Endometrial microvascular endothelial cells (primary cell): ENCODE measurements around the gene LRRC74A. TPM values are rescaled to one million over a fixed set of nuclear protein-coding genes. Genes with fewer than 3 reads are reported as not detected.

Experiments
- in situ Hi-C: cut with HindIII; loops from 2 replicates; pipeline ENCODE4 v1.10.0; 2017; ENCODE audit warnings: low sequenced_read_pairs, low pct_unique_long_range_greater_than_20kb; ENCODE audit errors: inconsistent ontology term
- total RNA-seq: library from RNA; depleted of rRNA; stranded (reverse); fragments of >200 nt; gene quantifications from one replicate; pipeline ENCODE4 v1.2.3, GENCODE V29; 2015; ENCODE audit errors: inconsistent ontology term

LRRC74A gene
- total RNA-seq: not detected

- in situ Hi-C loops: no loop called here
Observed at GRCh38 chr14:76826122-76826521, at the start of gene LRRC74A. TSS of gene LRRC74A (plus strand) at chr14:76826408. CDS start at chr14:76826698, 290 bp downstream.

GRCh38 chr14:76776428-76777251 lies 49.6 kb upstream of the LRRC74A start:
- in situ Hi-C loops: no loop called here

GRCh38 chr14:76777721-76778120 lies 48.5 kb upstream of the LRRC74A start:
- in situ Hi-C loops: no loop called here

GRCh38 chr14:76778546-76779215 lies 47.5 kb upstream of the LRRC74A start:
- in situ Hi-C loops: no loop called here

- in situ Hi-C loops: no loop called here
Observed at GRCh38 chr14:76779221-76780057, 46.8 kb upstream of the LRRC74A start.

- in situ Hi-C loops: no loop called here
Observed at GRCh38 chr14:76780058-76780345, 46.2 kb upstream of the LRRC74A start.

GRCh38 chr14:76780360-76780759 lies 45.8 kb upstream of the LRRC74A start:
- in situ Hi-C loops: no loop called here

GRCh38 chr14:76780875-76781647 lies 45.1 kb upstream of the LRRC74A start:
- in situ Hi-C loops: no loop called here

GRCh38 chr14:76781648-76782051 lies 44.6 kb upstream of the LRRC74A start:
- in situ Hi-C loops: no loop called here

GRCh38 chr14:76782115-76782884 lies 43.9 kb upstream of the LRRC74A start:
- in situ Hi-C loops: no loop called here

GRCh38 chr14:76782885-76783566 lies 43.2 kb upstream of the LRRC74A start:
- in situ Hi-C loops: no loop called here

GRCh38 chr14:76784266-76784874 lies 41.8 kb upstream of the LRRC74A start:
- in situ Hi-C loops: no loop called here

GRCh38 chr14:76784881-76785280 lies 41.3 kb upstream of the LRRC74A start:
- in situ Hi-C loops: no loop called here

- in situ Hi-C loops: no loop called here
Observed at GRCh38 chr14:76786601-76787000, 39.6 kb upstream of the LRRC74A start.

- in situ Hi-C loops: no loop called here
Observed at GRCh38 chr14:76792422-76792821, 33.8 kb upstream of the LRRC74A start.

GRCh38 chr14:76793324-76793723 lies 32.9 kb upstream of the LRRC74A start:
- in situ Hi-C loops: no loop called here

- in situ Hi-C loops: no loop called here
Observed at GRCh38 chr14:76793956-76794355, 32.3 kb upstream of the LRRC74A start.
